Activated B cell treated with CpG ODN at 0.5 μM for 24 hours (primary cell): ENCODE measurements around the gene CXXC5. TPM values are rescaled to one million over a fixed set of nuclear protein-coding genes. Genes with fewer than 3 reads are reported as not detected.

Experiments used
- ATAC-seq: fragments of 200-7000 bp; cut with Tn5 transposase; one replicate; pipeline ENCODE4 v1.10.0; 2021; ENCODE audit warnings: low read depth, mild to moderate bottlenecking, moderate library complexity
- CTCF ChIA-PET: fragments of 350-600 bp; sonication (Branson Sonifier 250); formaldehyde crosslinking; loops from one replicate; lab custom pipeline; 2021; ENCODE audit warnings: antibody characterized with exemption; lab: Charles Lee
- POLR2A ChIA-PET: fragments of 350-600 bp; sonication (Branson Sonifier 250); formaldehyde crosslinking; loops from one replicate; lab custom pipeline; 2021; ENCODE audit warnings: antibody characterized with exemption; lab: Charles Lee
- DNase-seq: peaks from one replicate; pipeline ENCODE4 v3.0.0; 2022
- H3K27ac Mint-ChIP-seq: one replicate; pipeline ENCODE4 v1.8.0; 2020; ENCODE audit warnings: mixed read lengths
- H3K27me3 Mint-ChIP-seq: one replicate; pipeline ENCODE4 v1.8.0; 2021; ENCODE audit warnings: mixed read lengths
- H3K36me3 Mint-ChIP-seq: one replicate; pipeline ENCODE4 v1.8.0; 2021; ENCODE audit warnings: low read depth, mixed read lengths
- H3K4me1 Mint-ChIP-seq: one replicate; pipeline ENCODE4 v1.8.0; 2021; ENCODE audit warnings: mixed read lengths
- H3K4me3 Mint-ChIP-seq: one replicate; pipeline ENCODE4 v1.8.0; 2020; ENCODE audit warnings: mild to moderate bottlenecking, mixed read lengths
- H3K9me3 Mint-ChIP-seq: one replicate; pipeline ENCODE4 v1.8.0; 2020; ENCODE audit warnings: mixed read lengths
- CTCF ChIP-seq: fragments of 200-600 bp; IDR thresholded peaks from one replicate; pipeline ENCODE4 v1.8.0; 2022; ENCODE audit warnings: antibody characterized with exemption, mild to moderate bottlenecking
- intact Hi-C: fragments of 100-400 bp; cut with micrococcal nuclease; formaldehyde crosslinking; loops from one replicate; pipeline ENCODE4 v1.15.1; 2024
- total RNA-seq: library from RNA; stranded (reverse); gene quantifications from 2 replicates; pipeline ENCODE4 v1.2.3, GENCODE V29; 2022

CXXC5 gene
- total RNA-seq, 1 donor from 2014 or later: 115 TPM

GRCh38 chr5:139631520-139632165 lies 16.5 kb upstream of the CXXC5 start:
- peaks cover 41% of the 10 kb centered on the region for H3K4me1 Mint-ChIP-seq
- ChIA-PET CTCF (interaction anchor here (0.8 to 9.1 kb wide), 10 partner anchors 20 to 209 kb away, joined by 4 to 325 read pairs (median 26); partner anchors contain the start of gene CXXC5), POLR2A (interaction anchor here (0.7 to 9.3 kb wide), 3 partner anchors 19 to 70 kb away, joined by 3 to 772 read pairs (median 179); partner anchors contain the start of gene CXXC5)
- no peaks in the 10 kb centered on the region for H3K9me3 Mint-ChIP-seq
- no peak for TF ChIP-seq CTCF
- intact Hi-C loops: loop anchor here (2.0 to 5.0 kb wide), 2 partner anchors 114 to 213 kb away; no protein-coding TSS in a partner anchor
- DNase-seq (no peak), ATAC-seq (no peak)
- H3K36me3 Mint-ChIP-seq: peaks cover 38% of the 10 kb centered on the region
- no peak overlapping the region for H3K27ac Mint-ChIP-seq
- H3K27me3 Mint-ChIP-seq: no peaks in the 10 kb centered on the region
- H3K4me3 Mint-ChIP-seq: no peak overlapping the region

DNA sequence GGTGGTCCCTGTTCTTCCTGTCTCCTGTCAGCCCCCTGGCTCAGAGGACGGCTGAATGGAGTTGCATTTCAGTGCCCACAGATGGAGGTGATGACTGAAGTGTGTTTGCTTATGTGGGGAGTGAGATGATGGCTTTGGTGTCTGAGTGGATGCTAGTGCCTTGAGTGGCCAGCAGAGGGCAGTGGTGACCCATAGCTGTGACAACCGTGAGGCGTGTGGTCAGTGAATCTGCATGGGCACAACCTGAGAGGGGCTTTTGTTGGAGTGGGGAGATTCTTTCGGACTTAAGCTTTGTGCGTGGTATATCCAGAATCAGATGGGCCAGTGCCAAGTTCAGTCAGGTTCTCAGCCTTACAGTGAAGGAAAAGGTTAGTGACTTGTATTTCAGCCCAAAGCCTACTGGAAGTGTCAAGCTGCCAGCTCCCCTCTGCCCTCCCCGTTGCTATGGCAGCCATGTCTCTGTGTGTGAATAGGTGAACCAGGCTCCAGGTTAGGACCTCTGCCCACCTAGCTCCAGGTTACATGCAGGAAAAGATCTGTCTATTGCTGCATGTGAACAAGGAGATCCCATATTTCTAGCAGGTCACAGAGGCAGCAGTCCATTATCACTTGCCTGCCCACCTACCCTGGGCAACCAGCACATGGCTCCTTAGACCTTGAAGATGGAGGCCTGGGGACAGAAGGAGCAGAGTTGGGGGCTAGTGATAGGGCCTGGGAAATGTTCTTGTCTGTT lies 14.7 kb upstream of the CXXC5 start:
- Mint-ChIP-seq H3K4me3 (no peak overlapping the region), H3K27ac (peak overlapping the region; percentile 97), H3K27me3 (no peaks in the 10 kb centered on the region), H3K36me3 (peaks cover 20% of the 10 kb centered on the region), H3K4me1 (peaks cover 53% of the 10 kb centered on the region), H3K9me3 (no peaks in the 10 kb centered on the region)
- ChIA-PET POLR2A (interaction anchor here (0.5 to 9.3 kb wide), 9 partner anchors 17 to 132 kb away, joined by 3 to 772 read pairs (median 5); partner anchors contain the start of gene CXXC5), CTCF (interaction anchor here (0.7 to 9.1 kb wide), 41 partner anchors 9 to 335 kb away, joined by 3 to 325 read pairs (median 5); partner anchors contain the start of genes CXXC5 and DNAJC18)
- TF ChIP-seq CTCF: peak; percentile 56
- intact Hi-C loops: loop anchor here (1.0 to 5.0 kb wide), 6 partner anchors 57 to 231 kb away; no protein-coding TSS in a partner anchor
- DNase-seq: peak; percentile 63
- peak; percentile 15 for ATAC-seq

- DNase-seq: no peak
- H3K9me3 Mint-ChIP-seq: no peaks in the 10 kb centered on the region
- H3K36me3 Mint-ChIP-seq: peaks cover 17% of the 10 kb centered on the region
- ChIA-PET POLR2A (interaction anchor here (0.9 to 9.3 kb wide), 7 partner anchors 16 to 132 kb away, joined by 3 to 772 read pairs (median 71); partner anchors contain the start of gene CXXC5), CTCF (interaction anchor here (0.7 to 9.1 kb wide), 39 partner anchors 10 to 335 kb away, joined by 3 to 325 read pairs (median 6); partner anchors contain the start of genes CXXC5 and DNAJC18)
- peaks cover 58% of the 10 kb centered on the region for H3K4me1 Mint-ChIP-seq
- H3K4me3 Mint-ChIP-seq: no peak overlapping the region
- H3K27me3 Mint-ChIP-seq: no peaks in the 10 kb centered on the region
- H3K27ac Mint-ChIP-seq: peak overlapping the region; percentile 97
- intact Hi-C loops: loop anchor here (5.0 kb wide), 1 partner anchor 117 kb away; no protein-coding TSS in a partner anchor
- no peak for ATAC-seq
- TF ChIP-seq CTCF: no peak
These were observed 14.2 kb upstream of the CXXC5 start for GRCh38 chr5:139634028-139634325.

DNA sequence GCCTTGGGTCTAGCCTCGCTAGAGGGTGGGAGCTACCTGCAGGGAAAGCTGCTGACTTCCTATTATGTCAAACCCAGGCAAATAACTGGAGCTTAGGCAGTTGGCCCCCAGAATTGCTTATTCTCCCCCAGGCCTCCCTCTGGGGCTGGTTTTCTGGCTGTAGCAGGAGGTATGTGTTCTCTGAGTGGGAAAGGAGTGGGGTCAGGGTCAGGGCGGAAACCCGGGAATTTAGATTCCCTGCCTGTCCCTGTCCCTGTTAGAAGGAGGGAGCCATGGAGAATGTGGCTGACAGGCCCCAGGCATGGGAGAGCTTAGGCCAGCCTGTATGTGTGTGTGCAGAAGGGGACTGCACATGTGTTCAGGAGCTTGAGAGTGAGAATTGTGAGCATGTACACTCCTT lies 13.6 kb upstream of the CXXC5 start:
- H3K4me1 Mint-ChIP-seq: peaks cover 64% of the 10 kb centered on the region
- intact Hi-C loops: loop anchor here (5.0 kb wide), 1 partner anchor 117 kb away; no protein-coding TSS in a partner anchor
- CTCF ChIA-PET: interaction anchor here (1.0 to 9.1 kb wide), 26 partner anchors 10 to 334 kb away, joined by 3 to 325 read pairs (median 7); partner anchors contain the start of genes CXXC5 and DNAJC18

More for the DNA sequence above, 13.6 kb upstream of the CXXC5 start:
- DNase-seq (no peak), ATAC-seq (no peak)
- Mint-ChIP-seq H3K27me3 (no peaks in the 10 kb centered on the region), H3K4me3 (no peak overlapping the region), H3K9me3 (no peaks in the 10 kb centered on the region), H3K27ac (peak overlapping the region; percentile 97), H3K36me3 (peaks cover 11% of the 10 kb centered on the region)
- POLR2A ChIA-PET: interaction anchor here (0.6 to 9.3 kb wide), 10 partner anchors 16 to 131 kb away, joined by 3 to 772 read pairs (median 64); partner anchors contain the start of gene CXXC5
- TF ChIP-seq CTCF: no peak
